NCI-H2196 (cell line): ENCODE data around the gene SCTR.

Source experiments
- DNase-seq: peaks from one replicate; lab custom pipeline; 2025; ENCODE audit not compliant: unreplicated experiment; lab: John Stamatoyannopoulos, UW

The SCTR gene

GRCh38 chr2:119431976-119432850, 92.1 kb downstream of the SCTR start:
- no peak for DNase-seq

GRCh38 chr2:119431155-119431975, 92.9 kb downstream of the SCTR start, which contains the start of gene TMEM37:
Gene TMEM37 (plus strand): TSS chr2:119431854. CDS start chr2:119431904, 50 bp downstream.
- DNase-seq, result peak; percentile 56

GRCh38 chr2:119430023-119430498, 94.2 kb downstream of the SCTR start:
- no peak for DNase-seq

GRCh38 chr2:119429225-119429981, 94.9 kb downstream of the SCTR start:
- peak; percentile 41 for DNase-seq

GRCh38 chr2:119428488-119429224, 95.6 kb downstream of the SCTR start:
- no peak for DNase-seq

GRCh38 chr2:119427756-119428155, 96.5 kb downstream of the SCTR start:
- DNase-seq, result no peak

- DNase-seq, result no peak
Measured at GRCh38 chr2:119426801-119427395, 97.4 kb downstream of the SCTR start.

- no peak for DNase-seq
Measured at GRCh38 chr2:119426396-119426675, 97.9 kb downstream of the SCTR start.

- no peak for DNase-seq
Measured at GRCh38 chr2:119425620-119426395, 98.5 kb downstream of the SCTR start.

- no peak for DNase-seq
Measured at GRCh38 chr2:119425119-119425405, 99.2 kb downstream of the SCTR start.

GRCh38 chr2:119424284-119425118, 99.8 kb downstream of the SCTR start:
- DNase-seq, result no peak

- no peak for DNase-seq
Measured at GRCh38 chr2:119423811-119424210, 100.5 kb downstream of the SCTR start.

- no peak for DNase-seq
Measured at GRCh38 chr2:119423108-119423444, 101.2 kb downstream of the SCTR start.

- DNase-seq, result no peak
Measured at GRCh38 chr2:119422360-119423107, 101.7 kb downstream of the SCTR start.

- no peak for DNase-seq
Measured at GRCh38 chr2:119421741-119422140, 102.5 kb downstream of the SCTR start.

- DNase-seq, result no peak
Measured at GRCh38 chr2:119421304-119421703, 103.0 kb downstream of the SCTR start.

- no peak for DNase-seq
Measured at GRCh38 chr2:119419803-119420508, 104.3 kb downstream of the SCTR start.

- DNase-seq, result no peak
Measured at GRCh38 chr2:119419065-119419464, 105.2 kb downstream of the SCTR start.
